ENCODE results near the gene IPCEF1. TPM values are rescaled to one million over a fixed set of nuclear protein-coding genes. Genes with fewer than 3 reads are reported as not detected.
A peak's percentile ranks its signal among the peaks of the same experiment; 100 is the strongest.
"Not testable (repeated sequence)": the region's sequence is repeated elsewhere in the genome, so short reads cannot be mapped to it uniquely, and the experiment has no call there.

The IPCEF1 gene
- total RNA-seq, 2 experiments from 2014 or later, result 17.3 to 18.8 TPM

GRCh38 chr6:154257067-154257466 is 99.5 kb downstream of the IPCEF1 start:
- Mint-ChIP-seq H3K27ac (no peak overlapping the region), H3K9me3 (ENCODE audit: low read depth) (peaks cover 12% of the 10 kb centered on the region), H3K27me3 (peaks cover 4% of the 10 kb centered on the region), H3K36me3 (peaks cover 35% of the 10 kb centered on the region), H3K4me3 (no peak overlapping the region), H3K4me1 (peaks cover 24% of the 10 kb centered on the region)
- CTCF ChIA-PET, result interaction anchor here (1.2 kb wide), 1 partner anchor 14 kb away, joined by 4 read pairs; no protein-coding TSS in a partner anchor
- peak; percentile 23 for ATAC-seq
- DNase-seq, result no peak

DNA sequence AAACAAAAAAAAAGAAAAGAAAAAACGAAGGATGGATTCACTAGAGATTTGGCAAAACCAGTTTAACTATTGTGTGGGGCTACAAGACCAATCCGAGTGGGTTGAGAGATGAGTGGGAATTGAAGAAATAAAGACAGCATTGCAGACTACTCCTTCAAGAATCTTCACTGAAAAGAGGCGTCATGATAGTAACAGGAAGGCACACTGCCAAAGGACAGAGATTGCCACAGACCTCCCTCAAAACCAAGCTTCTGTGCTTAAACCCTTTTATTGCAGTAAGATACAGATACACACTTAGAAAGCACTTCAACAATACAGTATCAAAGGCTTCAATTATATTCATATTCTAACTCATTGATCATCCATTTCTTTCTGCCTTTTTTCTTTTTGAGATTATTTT is 103.9 kb downstream of the IPCEF1 start:
- CTCF ChIA-PET, result interaction anchor here (2.8 kb wide), 1 partner anchor 24 kb away, joined by 12 read pairs; no protein-coding TSS in a partner anchor
- Mint-ChIP-seq H3K27me3 (no peaks in the 10 kb centered on the region), H3K27ac (no peak overlapping the region), H3K9me3 (ENCODE audit: low read depth) (peaks cover 12% of the 10 kb centered on the region), H3K36me3 (peaks cover 36% of the 10 kb centered on the region), H3K4me1 (peaks cover 51% of the 10 kb centered on the region), H3K4me3 (no peak overlapping the region)
- no peak for DNase-seq
- ATAC-seq, result no peak

GRCh38 chr6:154251116-154251515 is 105.5 kb downstream of the IPCEF1 start:
- Mint-ChIP-seq H3K27ac (no peak overlapping the region), H3K4me3 (no peak overlapping the region), H3K4me1 (peaks cover 55% of the 10 kb centered on the region), H3K9me3 (ENCODE audit: low read depth) (peaks cover 12% of the 10 kb centered on the region), H3K36me3 (peaks cover 29% of the 10 kb centered on the region), H3K27me3 (no peaks in the 10 kb centered on the region)
- CTCF ChIA-PET, result interaction anchor here (1.2 to 2.8 kb wide), 3 partner anchors 23 to 26 kb away, joined by 4 to 12 read pairs (median 4); no protein-coding TSS in a partner anchor
- DNase-seq, result no peak
- no peak for ATAC-seq

DNA sequence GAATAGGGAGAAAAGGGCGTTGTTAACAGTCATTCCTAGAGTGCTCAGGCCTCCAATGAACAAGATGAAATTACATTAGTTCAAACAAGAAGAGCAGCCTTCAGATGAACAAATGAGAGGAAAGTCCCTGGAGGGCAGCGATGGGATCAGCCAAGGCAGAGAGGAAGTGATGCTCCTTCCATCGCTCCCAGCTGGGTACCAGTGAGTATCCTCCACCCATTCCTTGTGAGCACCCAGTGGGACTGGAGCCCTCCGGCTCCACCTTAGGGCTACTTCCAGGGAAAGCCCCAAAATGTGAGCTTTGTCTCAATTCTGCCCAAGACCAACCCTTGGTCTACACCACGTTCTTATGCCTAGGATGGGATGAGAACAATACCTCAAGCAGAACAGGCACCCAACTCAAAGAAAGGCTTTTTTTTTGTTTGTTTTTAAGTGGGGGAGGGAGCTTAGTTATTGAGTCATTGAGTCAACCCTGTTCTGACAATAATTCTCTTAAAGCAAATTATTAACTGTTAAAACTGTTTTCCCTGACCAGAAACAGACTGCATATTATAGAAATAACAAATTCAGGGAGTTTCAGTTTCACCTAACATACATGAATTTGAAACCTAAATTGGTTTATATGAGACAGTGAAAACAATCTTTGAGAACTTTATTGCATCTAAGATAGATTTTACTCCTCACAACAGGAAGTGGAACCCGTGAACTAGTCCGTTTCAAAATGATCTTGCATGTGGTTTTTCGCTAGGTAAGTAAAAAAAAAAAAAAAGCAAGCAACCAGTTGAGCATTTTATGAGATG is 106.9 kb downstream of the IPCEF1 start:
- H3K9me3 Mint-ChIP-seq (ENCODE audit: low read depth), result peaks cover 4% of the 10 kb centered on the region
- peaks cover 20% of the 10 kb centered on the region for H3K36me3 Mint-ChIP-seq
- CTCF ChIA-PET, result interaction anchor here (3.2 to 10.6 kb wide), 3 partner anchors 19 to 96 kb away, joined by 14 to 80 read pairs (median 34); no protein-coding TSS in a partner anchor
- no peaks in the 10 kb centered on the region for H3K27me3 Mint-ChIP-seq
- H3K4me1 Mint-ChIP-seq, result peaks cover 66% of the 10 kb centered on the region
- H3K4me3 Mint-ChIP-seq, result peak overlapping the region; percentile 55
- peak; percentile 54 for DNase-seq
- peak overlapping the region; percentile 95 for H3K27ac Mint-ChIP-seq
- peak; percentile 64 for ATAC-seq

DNA sequence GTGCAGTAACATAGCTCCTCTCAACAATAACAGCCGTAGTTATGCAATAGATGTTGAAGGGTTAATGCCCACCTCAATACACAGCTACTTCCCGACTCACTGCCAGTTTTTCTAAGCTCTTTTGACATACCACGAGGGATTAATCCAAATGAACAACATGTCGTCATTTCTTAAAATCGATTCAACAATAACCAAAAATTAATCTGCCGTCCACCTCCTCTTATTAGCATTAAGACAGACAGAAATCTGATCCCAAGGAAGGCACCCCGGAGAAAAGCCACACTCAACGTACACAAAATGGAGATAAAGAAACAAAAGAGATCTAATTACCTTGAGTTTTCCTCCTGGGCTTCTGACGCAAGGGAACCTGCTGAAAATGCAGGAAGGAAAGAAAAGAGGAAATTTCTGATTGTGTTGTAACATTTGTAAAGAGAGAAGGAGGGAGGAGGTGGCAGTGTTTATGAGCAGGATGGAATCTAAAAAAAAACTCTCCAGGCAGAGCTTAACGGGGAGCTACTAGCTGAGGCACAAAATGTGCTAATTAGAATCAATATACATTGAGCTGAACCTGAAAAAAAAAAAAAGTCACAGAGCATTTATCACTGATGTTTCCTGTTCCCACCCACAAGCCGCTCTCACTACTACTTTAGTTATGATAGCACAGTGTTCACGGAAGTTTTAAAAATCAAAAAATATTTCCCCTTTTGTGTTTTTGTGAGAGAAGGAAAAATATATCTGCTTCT is 109.3 kb downstream of the IPCEF1 start:
- Mint-ChIP-seq H3K27ac (peak overlapping the region; percentile 95), H3K4me3 (peak overlapping the region; percentile 91)
- peak; percentile 68 for DNase-seq

DNA sequence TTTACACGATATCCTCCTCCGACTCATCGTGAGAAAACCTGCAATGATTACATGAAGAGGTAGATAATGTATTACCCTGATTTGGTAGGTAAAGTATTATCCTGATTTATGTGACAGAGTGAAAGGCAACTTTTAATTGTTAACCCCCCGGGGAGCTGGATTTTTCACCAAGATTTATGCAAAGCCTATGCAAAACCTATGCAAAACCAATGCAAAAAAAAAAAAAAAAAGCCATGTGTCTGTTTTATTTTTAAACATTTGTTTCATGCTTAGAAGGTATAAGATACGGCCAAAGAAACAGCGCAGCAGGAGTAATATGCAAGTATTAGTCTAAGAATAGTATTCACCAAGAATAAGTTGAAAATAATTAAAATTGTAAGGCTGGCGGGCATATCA is 109.9 kb downstream of the IPCEF1 start:
- peaks cover 26% of the 10 kb centered on the region for H3K36me3 Mint-ChIP-seq
- H3K4me1 Mint-ChIP-seq, result peaks cover 83% of the 10 kb centered on the region
- peak overlapping the region; percentile 91 for H3K4me3 Mint-ChIP-seq
- no peaks in the 10 kb centered on the region for H3K27me3 Mint-ChIP-seq
- ATAC-seq (no peak), DNase-seq (no peak)
- CTCF ChIA-PET, result interaction anchor here (1.2 to 10.6 kb wide), 7 partner anchors 9 to 93 kb away, joined by 4 to 80 read pairs (median 14); no protein-coding TSS in a partner anchor
- no peaks in the 10 kb centered on the region for H3K9me3 Mint-ChIP-seq (ENCODE audit: low read depth)
- H3K27ac Mint-ChIP-seq, result peak overlapping the region; percentile 95

More for the DNA sequence above, 109.3 kb downstream of the IPCEF1 start:
- peaks cover 28% of the 10 kb centered on the region for H3K36me3 Mint-ChIP-seq
- peak; percentile 67 for ATAC-seq
- H3K27me3 Mint-ChIP-seq, result no peaks in the 10 kb centered on the region
- CTCF ChIA-PET, result interaction anchor here (1.1 to 10.6 kb wide), 8 partner anchors 8 to 93 kb away, joined by 3 to 80 read pairs (median 14); no protein-coding TSS in a partner anchor
- peaks cover 83% of the 10 kb centered on the region for H3K4me1 Mint-ChIP-seq
- no peaks in the 10 kb centered on the region for H3K9me3 Mint-ChIP-seq (ENCODE audit: low read depth)

- Mint-ChIP-seq H3K27ac (peak overlapping the region; percentile 95), H3K4me3 (peak overlapping the region; percentile 91), H3K9me3 (ENCODE audit: low read depth) (no peaks in the 10 kb centered on the region), H3K27me3 (no peaks in the 10 kb centered on the region), H3K4me1 (peaks cover 78% of the 10 kb centered on the region), H3K36me3 (peaks cover 28% of the 10 kb centered on the region)
- CTCF ChIA-PET, result interaction anchor here (1.4 to 10.6 kb wide), 4 partner anchors 9 to 88 kb away, joined by 7 to 80 read pairs (median 9); no protein-coding TSS in a partner anchor
- no peak for DNase-seq
- ATAC-seq, result no peak
These were observed 111.1 kb downstream of the IPCEF1 start for GRCh38 chr6:154245506-154245905.

GRCh38 chr6:154243793-154244750 is 112.5 kb downstream of the IPCEF1 start:
- peak overlapping the region; percentile 91 for H3K4me3 Mint-ChIP-seq
- peaks cover 71% of the 10 kb centered on the region for H3K4me1 Mint-ChIP-seq
- ATAC-seq (no peak), DNase-seq (no peak)
- peak overlapping the region; percentile 68 for H3K27ac Mint-ChIP-seq
- CTCF ChIA-PET, result interaction anchor here (0.6 to 10.6 kb wide), 5 partner anchors 9 to 87 kb away, joined by 3 to 80 read pairs (median 7); no protein-coding TSS in a partner anchor
- H3K36me3 Mint-ChIP-seq, result peaks cover 28% of the 10 kb centered on the region
- H3K9me3 Mint-ChIP-seq (ENCODE audit: low read depth), result no peaks in the 10 kb centered on the region
- H3K27me3 Mint-ChIP-seq, result no peaks in the 10 kb centered on the region

DNA sequence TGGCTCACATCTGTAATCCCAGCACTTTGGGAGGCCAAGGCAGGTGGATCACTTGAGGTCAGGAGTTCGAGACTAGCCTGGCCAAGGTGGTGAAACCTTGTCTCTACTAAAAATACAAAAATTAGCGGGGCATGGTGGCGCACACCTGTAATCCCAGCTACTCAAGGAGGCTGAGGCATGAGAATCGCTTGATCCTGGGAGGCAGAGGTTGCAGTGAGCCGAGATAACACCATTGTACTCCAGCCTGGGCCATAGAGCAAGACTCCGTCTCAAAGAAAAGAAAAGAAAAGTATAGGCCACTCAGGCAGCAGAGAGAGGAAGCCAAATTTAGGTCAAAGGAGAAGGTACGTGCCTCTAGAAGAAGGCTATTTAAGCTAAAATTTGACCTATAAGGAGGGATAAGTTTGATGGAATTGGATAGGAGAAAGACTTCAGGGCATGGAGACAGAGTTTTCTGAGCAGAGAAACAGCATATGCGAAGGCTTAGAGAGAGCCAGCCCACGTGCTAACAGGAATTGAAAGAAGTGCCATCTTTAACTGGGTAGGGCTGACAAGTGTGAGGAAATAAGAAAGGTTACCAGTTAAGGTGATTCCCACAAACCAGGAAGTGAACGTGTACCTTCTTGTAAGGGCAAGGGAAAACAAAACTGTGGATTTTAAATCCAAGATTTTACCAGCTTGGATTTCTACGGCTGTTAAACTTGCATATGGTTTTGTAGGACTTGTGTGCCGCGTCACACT is 113.8 kb downstream of the IPCEF1 start:
- CTCF ChIA-PET, result interaction anchor here (10.6 kb wide), 1 partner anchor 12 kb away, joined by 80 read pairs; no protein-coding TSS in a partner anchor
- Mint-ChIP-seq H3K36me3 (peaks cover 28% of the 10 kb centered on the region), H3K27me3 (no peaks in the 10 kb centered on the region)

DNA sequence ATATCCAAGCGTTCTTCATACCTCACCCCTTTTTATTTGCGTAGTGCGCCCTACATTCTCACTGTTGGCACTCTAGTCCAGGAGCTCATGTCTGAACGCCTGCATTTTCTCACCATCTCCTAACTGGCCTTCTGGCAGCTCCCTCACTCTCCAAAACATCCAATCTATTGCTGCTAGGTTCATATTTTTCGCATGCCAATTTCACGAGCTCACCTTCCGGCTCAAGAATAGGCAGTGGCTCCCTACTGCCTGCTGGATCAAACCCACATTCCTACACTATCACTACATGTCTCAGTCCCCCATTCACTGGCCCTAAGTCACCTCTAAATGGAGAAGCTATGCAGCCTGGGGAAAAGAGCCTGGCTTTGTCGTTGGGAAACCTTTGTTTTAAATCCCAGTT is 115.0 kb downstream of the IPCEF1 start:
- peaks cover 56% of the 10 kb centered on the region for H3K4me1 Mint-ChIP-seq
- H3K9me3 Mint-ChIP-seq (ENCODE audit: low read depth), result no peaks in the 10 kb centered on the region
- H3K4me3 Mint-ChIP-seq, result no peak overlapping the region
- peak overlapping the region; percentile 26 for H3K27ac Mint-ChIP-seq
- DNase-seq (no peak), ATAC-seq (no peak)
- CTCF ChIA-PET, result interaction anchor here (10.6 kb wide), 1 partner anchor 11 kb away, joined by 80 read pairs; no protein-coding TSS in a partner anchor
- H3K36me3 Mint-ChIP-seq, result peaks cover 25% of the 10 kb centered on the region
- no peaks in the 10 kb centered on the region for H3K27me3 Mint-ChIP-seq

More for the DNA sequence above, 113.8 kb downstream of the IPCEF1 start:
- no peak overlapping the region for H3K4me3 Mint-ChIP-seq
- DNase-seq (no peak), ATAC-seq (no peak)
- H3K9me3 Mint-ChIP-seq (ENCODE audit: low read depth), result no peaks in the 10 kb centered on the region
- peaks cover 65% of the 10 kb centered on the region for H3K4me1 Mint-ChIP-seq
- H3K27ac Mint-ChIP-seq, result peak overlapping the region; percentile 68

GRCh38 chr6:154241061-154241460 is 115.5 kb downstream of the IPCEF1 start:
- not testable (repeated sequence) for H3K27ac Mint-ChIP-seq; H3K4me3 Mint-ChIP-seq; H3K27me3 Mint-ChIP-seq; DNase-seq; H3K9me3 Mint-ChIP-seq (ENCODE audit: low read depth)
- CTCF ChIA-PET, result interaction anchor here (1.0 to 10.6 kb wide), 2 partner anchors 10 to 809 kb away, joined by 3 to 80 read pairs; no protein-coding TSS in a partner anchor
- peaks cover 51% of the 10 kb centered on the region for H3K4me1 Mint-ChIP-seq
- H3K36me3 Mint-ChIP-seq, result peaks cover 25% of the 10 kb centered on the region
- peak; percentile 53 for ATAC-seq
